Anterior cingulate cortex (tissue), 58 donors: ENCODE measurements around the gene MAPK8IP1.
"Not testable (repeated sequence)": the region's sequence is repeated elsewhere in the genome, so short reads cannot be mapped to it uniquely, and the experiment has no call there.

Source experiments
- DNase-seq, 58 donors: peaks; one replicate each; lab custom pipeline; 2025; lab: John Stamatoyannopoulos, UW

The MAPK8IP1 gene

DNA sequence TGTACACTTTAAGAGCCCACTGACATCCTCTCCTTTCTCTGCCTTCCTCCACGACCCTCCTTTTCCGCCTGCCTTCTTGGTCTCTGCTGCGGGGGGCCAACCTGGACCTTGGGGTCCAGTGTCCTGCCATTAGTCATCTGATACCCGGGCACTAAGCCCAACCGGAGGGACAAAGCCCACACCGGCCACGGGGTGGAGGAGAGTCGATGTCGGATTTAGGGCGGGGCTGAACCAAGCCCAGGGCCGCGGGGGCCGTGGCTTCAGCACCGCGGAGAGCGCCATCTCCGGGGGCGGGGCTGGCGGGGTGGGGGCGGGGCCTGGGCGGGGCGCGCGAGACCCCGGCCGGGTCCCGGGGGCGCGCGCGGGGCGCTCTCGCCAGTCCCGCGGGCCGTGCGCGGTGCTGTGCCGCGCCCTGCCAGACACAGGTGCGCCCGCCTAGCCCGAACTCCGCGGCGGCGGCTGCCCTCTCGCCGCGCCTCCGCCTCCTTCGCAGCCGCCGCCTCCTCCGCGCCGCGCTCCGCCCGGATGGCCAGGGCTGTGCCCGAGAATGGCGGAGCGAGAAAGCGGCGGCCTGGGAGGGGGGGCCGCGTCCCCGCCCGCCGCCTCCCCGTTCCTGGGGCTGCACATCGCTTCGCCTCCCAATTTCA, at the start of gene MAPK8IP1:
MAPK8IP1 (plus strand) TSS at position 378 of the 647 bp plus-strand sequence; CDS start at position 548, 170 bp downstream.
- peak in 21 of 58 donors; percentile 18 to 58 (median 40) for DNase-seq

DNA sequence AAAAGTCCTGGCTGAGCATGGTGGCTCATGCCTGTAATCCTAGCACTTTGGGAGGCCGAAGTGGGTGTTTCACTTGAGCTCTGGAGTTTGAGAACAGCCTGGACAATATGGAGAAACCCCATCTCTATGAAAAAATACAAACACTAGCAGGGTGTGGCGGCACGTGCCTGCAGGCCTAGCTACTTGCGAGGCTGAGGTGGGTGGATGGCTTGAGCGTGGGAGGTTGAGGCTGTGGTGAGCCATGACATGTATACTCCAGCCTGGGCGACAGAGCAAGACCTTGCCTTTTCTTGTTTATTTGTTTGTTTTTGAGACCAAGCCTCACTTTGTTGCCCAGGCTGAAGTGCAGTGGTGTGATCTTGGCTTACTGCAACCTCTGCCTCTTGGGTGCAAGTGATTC, 46.2 kb upstream of the MAPK8IP1 start:
- no peak for DNase-seq

DNA sequence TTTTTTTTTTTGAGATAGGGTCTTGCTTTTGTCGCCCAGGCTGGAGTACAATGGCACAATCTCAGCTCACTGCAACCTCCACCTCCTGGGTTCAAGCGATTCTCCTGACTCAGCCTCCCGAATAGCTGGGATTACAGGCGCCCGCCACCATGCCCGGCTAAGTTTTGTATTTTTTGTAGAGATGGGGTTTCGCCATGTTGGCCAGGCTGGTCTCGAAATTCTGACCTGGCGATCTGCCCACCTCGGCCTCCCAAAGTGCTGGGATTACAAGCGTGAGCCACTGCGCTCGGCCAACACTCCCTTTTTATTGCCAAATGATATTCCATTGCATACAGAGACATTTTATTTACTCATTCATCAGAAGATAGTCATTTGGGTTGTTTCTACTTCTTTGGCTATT, 45.2 kb upstream of the MAPK8IP1 start:
- not testable (repeated sequence) for DNase-seq

DNA sequence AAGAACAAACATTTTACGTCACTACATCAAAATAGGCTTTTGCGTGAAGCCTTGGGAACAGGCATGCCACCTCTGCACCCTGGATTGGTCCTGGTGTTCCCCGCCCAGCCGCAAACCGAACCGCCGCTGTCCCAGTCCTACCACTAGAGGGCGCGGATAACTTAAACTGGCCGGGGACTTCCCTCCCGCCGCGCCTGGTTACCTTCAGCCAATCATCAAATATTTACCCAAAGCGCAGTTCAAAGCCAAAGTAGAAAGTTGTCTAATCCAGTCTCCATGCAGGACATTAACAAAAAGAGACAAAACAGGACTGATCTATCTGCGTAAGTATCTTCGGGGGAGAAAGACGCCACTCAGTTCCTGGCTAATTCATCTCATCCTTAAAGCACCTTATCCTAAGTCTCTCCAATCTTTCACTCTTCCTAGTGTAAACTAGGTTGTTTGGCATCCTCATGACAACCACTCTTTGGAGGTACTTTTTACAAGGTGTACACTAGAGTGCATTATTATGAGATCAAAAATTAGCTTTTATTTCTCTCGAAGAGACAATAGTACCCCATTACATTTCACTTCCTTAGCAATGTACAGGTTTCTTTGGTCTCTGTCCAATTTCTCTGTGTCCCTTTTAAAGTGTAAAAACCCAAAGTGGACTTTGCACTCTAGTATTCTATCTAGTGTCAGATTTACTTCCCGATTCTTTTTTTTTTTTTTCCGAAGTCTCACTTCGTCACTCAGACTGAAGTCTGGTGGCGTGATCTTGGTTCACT, 42.1 kb upstream of the MAPK8IP1 start:
- DNase-seq = peak in 56 of 58 donors; percentile 20 to 89 (median 70)

DNA sequence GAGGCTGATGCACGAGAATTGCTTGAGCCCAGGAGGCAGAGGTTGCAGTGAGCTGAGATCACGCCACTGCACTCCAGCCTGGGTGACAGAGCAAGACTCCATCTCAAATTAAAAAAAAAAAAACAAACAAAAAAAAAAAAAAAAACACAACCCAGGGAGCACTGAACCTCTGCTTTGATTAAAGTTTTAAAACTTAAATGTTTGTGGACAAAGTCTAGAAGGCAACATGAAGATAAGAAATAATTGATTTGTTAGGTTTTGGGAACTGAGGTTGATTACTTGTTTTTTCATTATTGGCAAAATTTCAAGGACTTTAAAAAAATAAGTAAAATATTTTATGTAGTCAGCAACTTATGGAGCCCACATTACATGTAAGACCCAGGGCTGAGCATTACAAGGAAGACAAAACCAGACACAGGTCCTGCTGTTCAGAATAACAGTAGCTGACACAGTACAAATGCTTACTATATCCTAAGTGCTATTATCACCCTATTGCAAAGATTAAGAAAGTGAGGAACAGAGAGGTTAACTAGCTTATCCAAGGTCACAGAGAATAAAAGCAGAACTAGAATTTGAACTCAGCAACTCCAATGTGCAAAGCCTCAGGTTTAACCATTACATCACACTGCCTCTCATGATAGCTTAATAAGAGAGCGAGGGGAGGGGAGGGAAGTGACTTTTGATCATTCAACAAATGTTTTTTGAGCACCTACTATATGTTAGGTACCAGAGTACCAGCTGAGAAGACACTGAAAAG, 40.5 kb upstream of the MAPK8IP1 start:
- DNase-seq = no peak

DNA sequence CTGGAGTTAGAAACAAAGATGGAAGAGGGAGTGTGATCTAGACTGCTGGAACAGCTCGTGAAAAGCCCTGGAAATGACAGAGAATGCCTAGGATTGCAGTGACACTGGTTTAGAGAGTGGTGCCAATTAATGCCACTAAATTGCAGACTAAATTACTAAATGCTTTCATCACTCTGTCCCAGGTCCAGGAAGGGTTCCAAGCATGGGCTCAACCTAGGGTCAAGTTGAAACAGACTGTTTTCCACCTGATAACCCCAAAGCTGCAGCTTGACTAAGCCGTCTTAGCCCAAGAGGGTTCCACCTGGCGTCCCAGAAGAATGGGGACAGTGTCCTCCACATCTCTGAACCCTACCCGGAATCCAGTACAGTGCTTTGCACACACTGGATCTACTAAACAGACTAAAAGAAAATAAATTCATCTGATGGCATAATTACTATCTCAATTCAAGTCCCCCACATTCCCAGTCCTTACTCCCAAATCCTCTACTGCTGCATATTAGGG, 39.2 kb upstream of the MAPK8IP1 start:
- DNase-seq = no peak

DNA sequence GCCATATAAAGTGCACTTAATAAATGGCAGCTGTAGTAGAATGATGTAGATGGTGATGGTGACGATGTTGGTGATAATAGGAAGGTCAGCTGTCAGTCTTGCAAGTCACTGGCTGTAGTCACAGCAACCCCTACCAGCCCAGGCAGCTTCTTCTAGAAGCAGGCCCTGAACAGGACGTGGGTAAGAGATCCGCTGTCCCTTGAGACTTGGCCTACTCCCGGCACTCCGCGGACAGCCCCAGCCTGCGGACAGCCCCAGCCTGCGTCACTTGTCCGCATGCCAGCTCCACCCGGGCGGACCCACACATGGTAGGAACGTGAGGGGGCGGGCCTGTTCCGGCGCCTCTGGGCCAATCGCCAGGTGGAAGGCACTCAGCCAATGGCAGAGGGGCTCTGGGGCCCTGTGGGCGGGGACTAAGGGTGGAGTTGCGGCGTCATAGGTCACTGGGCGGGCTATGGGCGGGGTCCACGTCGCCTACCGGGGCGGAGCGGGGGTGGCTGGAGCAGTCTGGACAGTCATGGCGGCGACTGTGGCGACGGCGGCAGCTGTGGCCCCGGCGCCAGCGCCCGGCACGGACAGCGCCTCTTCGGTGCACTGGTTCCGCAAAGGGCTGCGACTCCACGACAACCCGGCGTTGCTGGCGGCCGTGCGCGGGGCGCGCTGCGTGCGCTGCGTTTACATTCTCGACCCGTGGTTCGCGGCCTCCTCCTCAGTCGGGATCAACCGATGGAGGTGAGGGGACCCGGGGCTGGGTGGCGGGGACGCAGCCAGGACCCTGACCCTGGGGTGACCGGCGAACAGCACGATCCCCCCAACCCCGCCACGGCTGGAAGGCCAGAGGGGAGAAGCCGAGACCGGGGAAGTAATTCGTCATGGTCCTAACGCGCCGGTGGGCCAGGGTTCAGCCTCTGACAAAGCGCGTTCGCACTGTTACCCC, 38.2 kb upstream of the MAPK8IP1 start, which contains the start of gene CRY2:
CRY2 (plus strand) TSS at position 502 of the 937 bp plus-strand sequence; CDS start at position 518, 16 bp downstream.
- peak; percentile 96 to 100 (median 99) for DNase-seq

DNA sequence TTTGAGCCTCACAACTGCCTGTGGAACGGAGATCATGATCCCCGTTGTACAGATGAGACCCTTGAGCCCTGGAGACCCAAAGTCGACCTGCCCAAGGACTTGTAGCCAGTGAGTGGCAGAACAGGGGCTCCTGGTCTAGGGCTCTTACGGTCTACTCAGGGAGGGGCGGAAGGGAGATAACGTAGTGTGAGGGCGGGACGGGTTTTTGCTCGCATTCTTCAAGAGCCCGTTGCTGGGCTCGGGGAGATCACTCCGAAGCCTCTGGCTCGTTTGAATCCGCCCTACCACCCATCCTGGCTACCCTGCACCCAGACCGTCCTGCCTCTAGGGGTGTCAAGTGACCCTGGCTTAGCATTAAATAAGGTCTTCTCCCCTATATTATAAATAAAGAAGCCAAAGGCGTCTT, 37.5 kb upstream of the MAPK8IP1 start:
- peak in 14 of 58 donors; percentile 10 to 65 (median 41) for DNase-seq

DNA sequence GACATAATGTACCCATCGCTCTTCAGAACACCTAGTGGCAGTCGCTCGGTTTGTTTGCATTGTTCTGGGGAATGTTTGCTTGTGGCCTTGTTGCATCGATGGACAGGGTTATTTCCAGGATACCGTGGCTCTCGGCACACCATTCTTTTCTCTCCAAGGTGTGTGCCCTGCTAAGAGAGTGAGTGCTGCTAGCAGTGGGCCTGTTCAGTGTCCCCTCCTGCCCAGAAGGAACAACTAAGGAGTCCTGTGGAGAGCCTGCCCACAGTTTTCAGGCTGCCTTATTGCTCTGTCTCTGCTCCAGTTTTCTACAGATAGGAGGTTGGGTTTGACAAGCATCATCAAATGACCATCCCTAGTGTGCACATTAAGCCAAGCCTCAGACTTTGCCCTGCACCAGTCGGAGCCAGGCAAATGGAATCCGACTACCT, 36.8 kb upstream of the MAPK8IP1 start:
- DNase-seq = no peak

DNA sequence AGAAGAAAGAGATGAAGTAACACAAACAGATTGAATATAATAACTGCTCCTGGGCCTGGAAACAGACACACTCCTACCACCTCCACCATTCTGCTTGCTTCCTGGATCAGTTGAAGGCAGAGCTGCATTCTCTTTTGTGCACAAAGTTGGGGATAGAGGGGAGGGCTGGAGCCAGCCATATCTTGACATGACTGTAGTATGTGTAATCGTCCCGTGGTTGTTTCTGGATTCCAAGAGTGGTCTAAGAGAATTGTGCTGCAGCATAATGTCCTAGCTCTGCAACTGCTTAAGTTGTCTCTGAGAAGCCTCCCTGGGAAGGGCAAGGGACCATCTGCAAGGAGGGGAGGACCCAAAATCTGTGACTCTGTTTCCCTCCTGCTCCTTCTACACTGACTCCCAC, 35.0 kb upstream of the MAPK8IP1 start:
- no peak for DNase-seq

DNA sequence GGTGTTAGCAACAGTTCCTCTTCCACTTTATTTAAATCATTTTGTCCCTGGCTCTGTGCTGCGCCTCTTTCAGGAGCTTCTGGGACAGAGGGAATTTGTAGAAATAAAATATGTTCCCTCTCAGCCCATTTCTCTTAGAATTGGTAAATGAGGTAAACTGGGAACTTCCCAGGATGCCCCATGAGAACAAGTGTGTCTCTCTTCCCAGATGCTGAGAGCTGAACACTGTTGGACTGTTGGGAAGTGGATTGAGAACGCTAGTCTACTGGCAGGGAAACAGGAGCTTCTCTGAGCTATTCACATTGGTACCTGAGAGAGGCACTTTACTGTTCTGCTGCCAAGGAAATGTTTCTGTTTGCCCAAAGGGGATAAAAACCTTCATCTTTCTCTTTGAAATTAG, 34.2 kb upstream of the MAPK8IP1 start:
- DNase-seq = peak in 3 of 58 donors; percentile 22 to 30 (median 26)

DNA sequence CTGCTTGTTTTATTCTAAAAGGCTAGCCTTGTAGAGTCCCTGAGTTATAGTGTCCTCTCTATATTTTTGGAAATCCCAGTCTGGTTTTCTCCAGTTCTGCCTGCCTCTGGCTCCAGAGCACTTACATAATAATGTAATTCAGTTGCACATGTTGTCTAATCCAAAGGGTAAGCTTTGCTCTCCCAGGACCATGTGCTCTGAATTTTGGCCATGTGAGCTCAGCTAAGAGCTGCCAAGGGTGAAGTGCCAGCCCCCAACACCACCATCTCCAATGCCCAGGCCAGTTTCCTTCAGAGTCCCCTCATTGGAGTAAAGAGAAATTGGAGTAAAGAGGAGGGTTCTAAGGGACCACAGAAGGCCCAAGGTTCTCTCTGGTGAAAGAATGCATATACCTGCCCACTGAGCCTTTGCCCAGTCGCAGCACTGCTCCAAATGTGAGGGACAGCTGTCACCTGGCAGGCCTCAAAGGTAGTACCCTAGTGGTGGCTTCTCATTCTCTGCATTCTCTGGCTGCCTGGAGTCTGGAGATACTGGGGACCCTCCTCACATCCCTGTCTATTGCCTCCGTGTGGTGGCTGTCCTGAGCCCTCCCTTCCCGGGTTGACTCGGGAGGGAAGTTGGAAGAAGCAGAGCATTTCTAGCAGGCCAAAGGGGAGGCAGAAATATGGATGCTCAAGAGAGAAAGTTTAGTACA, 33.3 kb upstream of the MAPK8IP1 start:
- peak in 39 of 58 donors; percentile 9 to 76 (median 35) for DNase-seq

DNA sequence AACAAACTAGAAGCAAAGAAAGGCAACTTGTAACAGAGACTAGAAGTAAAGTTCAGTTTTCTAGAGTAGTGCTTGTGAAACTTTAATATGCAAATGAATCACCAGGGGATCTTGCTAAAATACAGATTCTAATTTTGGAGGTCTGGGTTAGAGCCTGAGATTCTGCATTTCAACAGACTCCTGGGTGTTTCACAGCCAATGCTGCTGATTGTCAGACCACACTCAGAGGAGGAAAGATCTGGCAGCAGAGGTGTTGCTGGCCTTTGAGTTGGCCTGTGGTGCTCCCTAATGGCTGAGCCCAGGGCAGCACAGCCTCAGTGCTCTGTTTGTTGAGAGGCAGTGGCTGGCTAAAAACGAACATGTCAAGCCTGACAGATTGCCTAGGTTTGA, 32.7 kb upstream of the MAPK8IP1 start:
- peak in 2 of 58 donors; percentile 14 to 17 for DNase-seq

DNA sequence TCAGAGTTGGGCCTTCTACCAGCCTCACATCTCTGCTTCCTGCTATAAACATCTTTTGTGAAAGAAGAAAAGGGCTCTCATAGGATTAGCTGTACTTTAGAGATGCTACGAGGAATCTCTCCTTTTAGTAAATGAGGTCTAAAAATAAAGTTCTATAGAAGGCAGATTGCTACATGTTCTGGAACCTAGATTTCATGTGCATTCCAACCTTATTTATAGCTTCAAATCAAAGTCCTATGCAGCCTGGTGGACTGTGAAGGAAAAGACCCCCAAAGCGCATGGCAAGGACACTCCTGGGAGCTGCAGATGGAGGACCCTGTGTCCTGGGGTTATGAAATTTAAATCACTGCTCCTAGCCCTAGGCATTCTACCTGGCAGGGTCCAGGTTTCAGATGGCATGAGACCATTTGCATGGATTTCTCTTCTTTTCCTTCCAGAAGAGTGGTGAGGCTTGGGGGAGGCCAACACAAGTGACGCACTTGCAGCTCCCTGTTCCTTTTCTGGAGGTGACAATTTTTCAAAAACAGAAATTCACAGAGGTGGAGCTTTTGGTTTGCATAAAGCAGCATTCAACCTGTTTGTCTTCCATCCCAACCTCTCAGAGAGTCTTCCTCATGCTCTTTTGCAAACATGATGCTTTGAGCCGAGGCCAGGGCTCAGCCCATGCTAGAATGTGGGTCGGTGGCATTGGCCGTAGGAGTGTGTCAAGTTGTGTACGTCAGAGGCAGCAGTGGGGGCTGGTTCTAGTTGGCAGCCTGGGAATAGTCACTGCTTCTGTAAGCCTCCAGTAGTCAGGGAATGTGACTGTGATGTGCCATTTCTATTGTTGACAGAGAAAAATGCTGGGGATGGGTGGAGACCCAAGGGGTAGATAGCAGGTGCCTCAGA, 31.9 kb upstream of the MAPK8IP1 start:
- DNase-seq = peak in 40 of 58 donors; percentile 12 to 84 (median 42)

DNA sequence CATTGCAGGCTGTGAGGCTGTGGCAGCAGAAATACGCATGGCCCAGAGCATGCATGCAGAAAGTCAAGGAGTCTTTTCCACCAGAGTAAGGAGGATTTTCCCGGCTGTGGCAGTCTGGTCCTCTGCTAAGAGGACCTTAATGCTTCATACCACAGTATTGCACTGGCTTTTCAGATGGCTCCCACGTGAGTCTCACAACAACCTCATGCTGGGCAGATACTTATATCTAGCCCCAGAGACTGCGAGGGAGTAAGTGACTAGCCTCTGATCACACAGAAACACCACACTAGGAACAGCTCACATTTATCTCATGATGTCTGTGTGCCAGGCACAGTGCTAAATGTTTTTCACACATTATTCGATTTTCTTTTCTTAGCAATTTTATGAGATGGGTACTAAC, 30.1 kb upstream of the MAPK8IP1 start:
- DNase-seq = no peak

DNA sequence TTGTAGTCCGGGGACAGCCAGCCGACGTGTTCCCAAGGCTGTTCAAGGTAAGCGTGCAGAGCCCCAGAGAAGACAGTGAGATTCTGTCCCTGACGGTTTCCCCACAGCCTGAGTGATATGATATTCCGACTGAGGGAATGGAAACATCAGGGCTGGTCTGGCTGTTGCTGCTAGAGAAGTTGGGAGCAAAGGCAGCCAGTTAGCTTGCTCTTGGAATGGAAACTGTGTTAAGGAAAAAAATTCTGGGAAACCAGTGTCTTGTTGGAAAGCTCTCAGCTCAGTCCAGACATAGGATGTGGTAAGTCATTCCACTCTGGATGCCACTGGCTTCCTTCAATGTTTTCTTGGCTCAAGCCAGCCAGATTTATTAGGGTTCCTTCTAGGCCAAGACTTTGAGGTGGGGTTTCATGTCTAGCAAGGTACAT, 29.4 kb upstream of the MAPK8IP1 start:
- no peak for DNase-seq

DNA sequence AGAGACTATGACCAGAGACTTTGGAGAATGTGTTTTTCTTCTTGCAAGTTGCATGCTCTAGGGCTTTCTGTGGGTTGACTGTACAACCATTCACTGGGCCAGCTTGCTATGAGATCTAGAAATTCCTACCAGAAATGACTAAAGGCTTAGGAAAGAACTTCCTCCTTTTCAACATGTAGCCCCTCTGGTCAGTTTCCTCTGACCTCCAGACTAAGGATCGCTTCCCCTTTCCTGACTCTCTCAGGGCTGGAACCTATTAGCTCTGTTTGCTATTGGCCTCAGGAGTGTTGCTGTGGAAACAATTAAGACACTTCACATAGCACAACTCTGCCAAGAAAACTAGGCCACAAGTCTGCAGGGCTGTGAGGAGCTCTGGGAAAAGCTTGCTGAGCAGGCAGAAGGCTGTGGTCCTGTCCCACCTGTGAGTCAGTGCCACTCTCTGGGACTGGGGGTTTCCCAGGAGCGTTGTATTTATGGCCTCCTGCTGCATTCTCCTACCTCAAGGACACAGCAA, 27.4 kb upstream of the MAPK8IP1 start:
- DNase-seq = peak in 31 of 58 donors; percentile 18 to 80 (median 41)
